H1 (cell line): ENCODE measurements around the gene CDCA5. TPM values are rescaled to one million over a fixed set of nuclear protein-coding genes. Genes with fewer than 3 reads are reported as not detected.

Experiments used
- CTCF ChIA-PET: fragments of 300-600 bp; sonication (Branson Sonifier 250); formaldehyde crosslinking; loops from one replicate; lab custom pipeline; 2021; ENCODE audit not compliant: partially characterized antibody; lab: Charles Lee
- POLR2A ChIA-PET: fragments of 300-600 bp; sonication (Branson Sonifier 250); formaldehyde crosslinking; loops from one replicate; lab custom pipeline; 2021; ENCODE audit warnings: inconsistent platforms; ENCODE audit not compliant: partially characterized antibody; lab: Charles Lee
- DNase-seq, 2 experiments: peaks; one replicate each; pipeline versions ENCODE4 v3.0.0 to v3.0.0-alpha.2; 2010 to 2022; ENCODE audit warnings: low spot score in 2 of 2, low read depth in 1 of 2, mixed read lengths in 1 of 2
- FAIRE-seq: peaks from 2 replicates; lab custom pipeline; 2011; peaks lifted over from hg19 to GRCh38; lab: Jason Lieb, UNC
- H2AFZ ChIP-seq: 2 replicates; pipeline ENCODE4 v1.8.1; 2012; ENCODE audit warnings: low read length, inconsistent platforms
- H2AK5ac ChIP-seq: 2 replicates; pipeline ENCODE4 v1.6.1; 2013; ENCODE audit warnings: low read depth, low read length
- H2BK120ac ChIP-seq: replicated peaks from 2 replicates; pipeline ENCODE3; 2013; ENCODE audit warnings: low read depth, low read length, inconsistent platforms
- H2BK12ac ChIP-seq: 2 replicates; pipeline ENCODE4 v1.6.1; 2013; ENCODE audit warnings: low read depth, low read length
- H2BK15ac ChIP-seq: 2 replicates; pipeline ENCODE4 v1.6.1; 2013; ENCODE audit warnings: low read length
- H2BK20ac ChIP-seq: 2 replicates; pipeline ENCODE4 v1.6.1; 2013; ENCODE audit warnings: low read length
- H2BK5ac ChIP-seq: 2 replicates; pipeline ENCODE4 v1.6.1; 2013; ENCODE audit warnings: low read depth, low read length
- H3K14ac ChIP-seq: 2 replicates; pipeline ENCODE4 v1.6.1; 2013; ENCODE audit warnings: inconsistent platforms; ENCODE audit not compliant: insufficient read length
- H3K18ac ChIP-seq: 2 replicates; pipeline ENCODE4 v1.6.1; 2013; ENCODE audit warnings: low read length; ENCODE audit errors: extremely low read depth
- H3K23ac ChIP-seq: 2 replicates; pipeline ENCODE4 v1.6.1; 2013; ENCODE audit warnings: inconsistent platforms; ENCODE audit not compliant: insufficient read length
- H3K23me2 ChIP-seq: 2 replicates; pipeline ENCODE4 v1.6.1; 2013; ENCODE audit warnings: low read depth, low read length
- H3K27ac ChIP-seq: 2 replicates; pipeline ENCODE4 v1.6.1; 2011; ENCODE audit warnings: low read depth, low read length, inconsistent platforms
- H3K27me3 ChIP-seq, 4 experiments: replicated peaks in 1 of 4; 1 replicate in 1 of 4; 2 replicates in 3 of 4; pipeline versions ENCODE4 v1.6.1 to v1.8.1; 2011 to 2013; ENCODE audit warnings: low read length in 3 of 4, mild to moderate bottlenecking in 3 of 4, inconsistent platforms in 2 of 4, mixed read lengths in 2 of 4, moderate library complexity in 1 of 4; ENCODE audit not compliant: control insufficient read depth in 3 of 4, insufficient read depth in 3 of 4; ENCODE audit errors: extremely low read depth in 1 of 4
- H3K36me3 ChIP-seq, 4 experiments: 2 replicates each; pipeline versions ENCODE4 v1.6.1 to v1.8.1; 2011 to 2013; ENCODE audit warnings: mild to moderate bottlenecking in 4 of 4, low read length in 3 of 4, moderate library complexity in 2 of 4, control low read depth in 1 of 4, inconsistent platforms in 1 of 4; ENCODE audit not compliant: insufficient read depth in 4 of 4, control insufficient read depth in 2 of 4
- H3K4ac ChIP-seq: replicated peaks from 2 replicates; pipeline ENCODE3; 2013; ENCODE audit warnings: low read length, low read depth, mixed read lengths, inconsistent platforms; ENCODE audit not compliant: insufficient read length
- H3K4me1 ChIP-seq, 4 experiments: replicated peaks in 1 of 4; 1 replicate in 1 of 4; 2 replicates in 3 of 4; pipeline versions ENCODE4 v1.6.1 to v1.8.1; 2011 to 2013; ENCODE audit warnings: low read length in 3 of 4, inconsistent platforms in 2 of 4, mixed read lengths in 1 of 4; ENCODE audit not compliant: insufficient read depth in 4 of 4, control insufficient read depth in 3 of 4
- H3K4me2 ChIP-seq, 2 experiments: 2 replicates each; pipeline versions ENCODE4 v1.6.1 to v1.8.1; 2011 to 2013; ENCODE audit warnings: low read depth in 2 of 2, low read length in 2 of 2, control low read depth in 1 of 2, inconsistent platforms in 1 of 2, mild to moderate bottlenecking in 1 of 2; ENCODE audit not compliant: insufficient read depth in 1 of 2
- H3K4me3 ChIP-seq, 4 experiments: fragments of 200-600, 300-600 bp in 1 of 4; sonication (generic), shearing (Covaris generic), sonication (Bioruptor Twin) in 1 of 4; 2 replicates each; pipeline versions ENCODE4 v1.5.1 to v1.8.1; 2011 to 2016; ENCODE audit warnings: low read length in 4 of 4, low read depth in 3 of 4, control low read depth in 2 of 4, inconsistent platforms in 2 of 4, mild to moderate bottlenecking in 2 of 4, mixed read lengths in 1 of 4, moderate library complexity in 1 of 4; ENCODE audit not compliant: insufficient read depth in 2 of 4; ENCODE audit errors: extremely low read depth in 1 of 4
- H3K56ac ChIP-seq: replicated peaks from 2 replicates; pipeline ENCODE3; 2013; ENCODE audit warnings: low read depth, mild to moderate bottlenecking, mixed read lengths, low read length, inconsistent platforms; ENCODE audit not compliant: insufficient read length
- H3K79me1 ChIP-seq: 2 replicates; pipeline ENCODE4 v1.6.1; 2013; ENCODE audit warnings: low read depth, low read length, control low read depth
- H3K79me2 ChIP-seq, 2 experiments: 2 replicates each; pipeline versions ENCODE4 v1.6.1 to v1.8.1; 2012 to 2013; ENCODE audit warnings: low read length in 2 of 2, mild to moderate bottlenecking in 2 of 2, inconsistent platforms in 1 of 2; ENCODE audit not compliant: insufficient read depth in 2 of 2, control insufficient read depth in 1 of 2
- H3K9ac ChIP-seq, 4 experiments: replicated peaks in 1 of 4; 1 replicate in 1 of 4; 2 replicates in 3 of 4; pipeline versions ENCODE4 v1.6.1 to v1.8.1; 2011 to 2013; ENCODE audit warnings: low read depth in 3 of 4, low read length in 3 of 4, control low read depth in 2 of 4, mild to moderate bottlenecking in 2 of 4, moderate library complexity in 2 of 4, inconsistent platforms in 1 of 4; ENCODE audit errors: extremely low read depth in 1 of 4
- H3K9me3 ChIP-seq, 2 experiments: 2 replicates each; pipeline versions ENCODE4 v1.6.1 to v1.8.1; 2012 to 2013; ENCODE audit warnings: mild to moderate bottlenecking in 2 of 2, moderate library complexity in 2 of 2, control low read depth in 1 of 2, inconsistent platforms in 1 of 2, low read depth in 1 of 2, low read length in 1 of 2, mixed read lengths in 1 of 2; ENCODE audit not compliant: insufficient read depth in 2 of 2
- H4K20me1 ChIP-seq, 2 experiments: replicated peaks in 1 of 2; 2 replicates each; pipeline versions ENCODE3 to v1.8.1; 2011 to 2013; ENCODE audit warnings: inconsistent platforms in 2 of 2, low read length in 2 of 2, mild to moderate bottlenecking in 1 of 2; ENCODE audit not compliant: insufficient read depth in 2 of 2, control insufficient read depth in 1 of 2
- H4K5ac ChIP-seq: 2 replicates; pipeline ENCODE4 v1.6.1; 2013; ENCODE audit warnings: low read length, low read depth, mixed read lengths, inconsistent platforms; ENCODE audit not compliant: insufficient read length
- H4K8ac ChIP-seq: 2 replicates; pipeline ENCODE4 v1.8.0; 2013; ENCODE audit warnings: mild to moderate bottlenecking, moderate library complexity, low read length, inconsistent platforms; ENCODE audit not compliant: insufficient read depth; ENCODE audit errors: extremely low read depth
- H4K91ac ChIP-seq: replicated peaks from 2 replicates; pipeline ENCODE3; 2013; ENCODE audit warnings: low read length, mixed read lengths, inconsistent platforms; ENCODE audit not compliant: insufficient read length
- ASH2L ChIP-seq: fragments of 200-600, 300-600 bp; sonication (generic); IDR thresholded peaks from one replicate; pipeline ENCODE4 v1.7.1; 2017; ENCODE audit warnings: low read length
- BCL11A ChIP-seq, 2 experiments: IDR thresholded peaks; one replicate each; pipeline ENCODE4 v1.6.1; 2011; ENCODE audit warnings: low read depth in 2 of 2, low read length in 2 of 2, mild to moderate bottlenecking in 2 of 2
- CREB1 ChIP-seq: IDR thresholded peaks from 2 replicates; pipeline ENCODE4 v1.6.1; 2012; ENCODE audit warnings: inconsistent platforms
- MAX ChIP-seq: IDR thresholded peaks from 2 replicates; pipeline ENCODE4 v1.6.1; 2012; ENCODE audit warnings: inconsistent platforms
- POLR2A ChIP-seq, 2 experiments: IDR thresholded peaks; 1 replicate in 1 of 2; 2 replicates in 1 of 2; pipeline ENCODE4 v1.6.1; 2011; ENCODE audit warnings: low read depth in 2 of 2, low read length in 2 of 2, mild to moderate bottlenecking in 2 of 2; ENCODE audit errors: control extremely low read depth in 1 of 2
- RAD21 ChIP-seq, 2 experiments: IDR thresholded peaks in 1 of 2; conservative IDR thresholded peaks in 1 of 2; 2 replicates each; pipeline ENCODE4 v1.6.1; 2011; ENCODE audit warnings: low read depth in 2 of 2, low read length in 2 of 2, improper control_type of control experiment in 1 of 2, inconsistent platforms in 1 of 2, mild to moderate bottlenecking in 1 of 2, moderate library complexity in 1 of 2
- RBBP5 ChIP-seq: IDR thresholded peaks from 2 replicates; pipeline ENCODE4 v1.7.1; 2012; ENCODE audit warnings: low read depth, mild to moderate bottlenecking, inconsistent platforms, low read length, moderate library complexity, borderline replicate concordance
- SP2 ChIP-seq: IDR thresholded peaks from 2 replicates; pipeline ENCODE4 v1.6.1; 2012; ENCODE audit warnings: mild to moderate bottlenecking, low read length, inconsistent platforms
- SRF ChIP-seq: IDR thresholded peaks from 2 replicates; pipeline ENCODE4 v1.6.1; 2011; ENCODE audit warnings: mild to moderate bottlenecking, low read depth, low read length, moderate library complexity
- SUZ12 ChIP-seq: fragments of 200-600 bp; sonication (generic); IDR thresholded peaks from 2 replicates; pipeline ENCODE4 v1.6.1; 2012; ENCODE audit warnings: mild to moderate bottlenecking, inconsistent platforms, low read length, moderate library complexity, mixed read lengths
- TAF1 ChIP-seq: IDR thresholded peaks from 2 replicates; pipeline ENCODE4 v1.6.1; 2011; ENCODE audit warnings: mild to moderate bottlenecking, low read depth, low read length
- TCF12 ChIP-seq: IDR thresholded peaks from 2 replicates; pipeline ENCODE4 v1.6.1; 2011; ENCODE audit warnings: low read depth, mild to moderate bottlenecking, low read length
- YY1 ChIP-seq: IDR thresholded peaks from 2 replicates; pipeline ENCODE4 v1.6.1; 2011; ENCODE audit warnings: low read depth, mild to moderate bottlenecking, low read length
- WGBS, 2 experiments: shearing (Covaris generic) in 1 of 2; methylation state at CpG; one replicate each; pipeline versions ENCODE4 v1.1.6 to v1.1.7; 2013 to 2015; ENCODE audit warnings: low lambda C conversion rate in 2 of 2, mixed read lengths in 2 of 2, inconsistent platforms in 1 of 2, low coverage in 1 of 2, missing lambda C conversion rate in 1 of 2; ENCODE audit not compliant: insufficient replicate concordance in 2 of 2, insufficient coverage in 1 of 2, insufficient read length in 1 of 2; ENCODE audit errors: extremely low coverage in 1 of 2, missing lambda C conversion rate in 1 of 2; 5-methylcytosine and 5-hydroxymethylcytosine counted together
- polyA plus RNA-seq, 7 experiments: library from polyadenylated mRNA; depleted of rRNA in 3 of 7; stranded (reverse) in 5 of 7; unstranded in 2 of 7; fragments of >200 nt in 5 of 7; fragments of 200-250 nt in 2 of 7; gene quantifications; 1 replicate in 5 of 7; 2 replicates in 1 of 7; 4 replicates in 1 of 7; pipeline versions ENCODE4 v1.2.1 to v1.2.3, GENCODE V29; 2011 to 2013; ENCODE audit warnings: missing spikeins in 2 of 7, mixed read lengths in 2 of 7
- total RNA-seq: library from RNA; stranded (reverse); fragmentation: NEBNext Ultra II Directional; extraction: Animal tissue kit (Norgen Biotek cat#: 25700); gene quantifications from 2 replicates; pipeline ENCODE4 v1.2.1, GENCODE V29; 2021

Gene CDCA5
- total and polyA plus RNA-seq, 2 of the 8 experiments (the other 6 are each of a cell fraction or from before 2014, with no cell fraction given) = 39.2 to 87.0 TPM

GRCh38 chr11:65066805-65067291, 17.0 kb downstream of the CDCA5 start:
- FAIRE-seq (peak; percentile 32), DNase-seq (peak in 1 of 2 experiments; percentile 64)
- H3K18ac ChIP-seq = peak overlapping the region; percentile 95
- peak overlapping the region; percentile 90; the same call in 1 of the 2 replicates for H2BK12ac ChIP-seq
- peak in 1 of 2 experiments; percentile 62; a peak in 2 of 3 replicates for TF ChIP-seq POLR2A (IDR thresholded peaks at IDR 0.05; ENCODE audit: control extremely low read depth in 1 of 2, low read depth in 2 of 2, low read length in 2 of 2)
- no peak for TF ChIP-seq SRF
- no peak for TF ChIP-seq CREB1
- TF ChIP-seq SUZ12 = no peak
- TF ChIP-seq ASH2L = peak; percentile 60
- TF ChIP-seq YY1 = no peak
- peak; percentile 68; the same call in 1 of the 2 replicates for TF ChIP-seq TCF12
- no peak for TF ChIP-seq SP2
- 0 out of 2 replicates have a peak, but pooled peaks have one; percentile 13 for TF ChIP-seq TAF1
- no peak for TF ChIP-seq BCL11A (IDR thresholded peaks at IDR 0.05; ENCODE audit: low read depth in 2 of 2, low read length in 2 of 2)
- no peak; a peak in 1 of 4 replicates for TF ChIP-seq RAD21 (IDR thresholded peaks at IDR 0.05 in 1 of 2, conservative IDR thresholded peaks at IDR 0.05 in 1 of 2; ENCODE audit: low read depth in 2 of 2, low read length in 2 of 2)
- TF ChIP-seq RBBP5 = no peak
- TF ChIP-seq MAX = peak; percentile 38; the same call in 1 of the 2 replicates
- peaks cover 5 to 23% (median 17%) of the 10 kb centered on the region in 4 experiments for H3K4me1 ChIP-seq
- no peaks in the 10 kb centered on the region for H4K20me1 ChIP-seq
- no peaks in the 10 kb centered on the region for H3K23me2 ChIP-seq
- H4K8ac ChIP-seq = peak overlapping the region; percentile 81
- peak overlapping the region; percentile 31 to 55; a peak in 3 of 4 replicates for H3K4me2 ChIP-seq
- peak overlapping the region; percentile 95 for H3K4ac ChIP-seq
- H3K23ac ChIP-seq = no peak overlapping the region
- no peak overlapping the region; the same call in 1 of the 2 replicates for H2BK15ac ChIP-seq
- H3K36me3 ChIP-seq = no peaks in the 10 kb centered on the region
- POLR2A ChIA-PET = interaction anchor here (0.9 to 21.6 kb wide), 12 partner anchors 9 to 289 kb away, joined by 3 to 230 read pairs (median 4); partner anchors contain the start of genes ARL2, EHD1, FAU and MRPL49
- H2BK20ac ChIP-seq = 0 out of 2 replicates have a peak overlapping the region, but pooled peaks have one; percentile 48
- no peak overlapping the region for H3K14ac ChIP-seq
- peak overlapping the region; percentile 79 for H4K91ac ChIP-seq
- H3K27me3 ChIP-seq = no peaks in the 10 kb centered on the region
- peak overlapping the region in 2 of 4 experiments; percentile 29 to 48; a peak in 2 of 7 replicates for H3K9ac ChIP-seq
- H2AK5ac ChIP-seq = no peak overlapping the region
- peak overlapping the region; percentile 13 for H2BK120ac ChIP-seq
- H3K4me3 ChIP-seq = peak overlapping the region in 2 of 4 experiments; percentile 19 to 34; a peak in 5 of 8 replicates
- peak overlapping the region; percentile 38 for H4K5ac ChIP-seq
- H3K27ac ChIP-seq = peak overlapping the region; percentile 71; the same call in 1 of the 2 replicates
- CTCF ChIA-PET = interaction anchor here (0.7 to 3.1 kb wide), 4 partner anchors 9 to 218 kb away, joined by 3 to 21 read pairs (median 6); no protein-coding TSS in a partner anchor
- no peaks in the 10 kb centered on the region for H3K9me3 ChIP-seq
- H3K79me1 ChIP-seq = no peaks in the 10 kb centered on the region
- no peak overlapping the region for H3K56ac ChIP-seq
- peak overlapping the region; percentile 15; the same call in 1 of the 2 replicates for H2AFZ ChIP-seq
- H2BK5ac ChIP-seq = peak overlapping the region; percentile 69; the same call in 1 of the 2 replicates
- no peaks in the 10 kb centered on the region for H3K79me2 ChIP-seq
- 67% methylated on average over 4 of the region's 4 CpGs; no CpG with 5 or more reads in 1 of the 2 experiments for WGBS, 2 experiments
